Measurements from ENCODE around the gene BPI. TPM values are rescaled to one million over a fixed set of nuclear protein-coding genes. Genes with fewer than 3 reads are reported as not detected.

The BPI gene
- total and polyA plus RNA-seq, 3 donors from 2014 or later = 9.3 to 29.0 (median 17.5) TPM

GRCh38 chr20:38355161-38356012 is 51.4 kb downstream of the BPI start:
- Histone ChIP-seq H3K4me1 (peaks cover 12% of the 10 kb centered on the region), H3K27me3 (no peaks in the 10 kb centered on the region), H3K27ac (no peak overlapping the region), H3K36me3 (ENCODE audit: low read depth, missing control alignments) (no peaks in the 10 kb centered on the region), H3K9me3 (no peaks in the 10 kb centered on the region), H3K4me3 (no peak overlapping the region)
- intact Hi-C loops (cut with DNase I; ENCODE audit: low total_unique reads) = no loop called here
- no peak for DNase-seq
- TF ChIP-seq POLR2A (IDR thresholded peaks at IDR 0.05) (no peak), CTCF (IDR thresholded peaks at IDR 0.05) (no peak)
- WGBS, 2 donors = 81 to 85% methylated on average over 15 to 18 of the region's 18 CpGs

GRCh38 chr20:38357653-38358207 is 53.8 kb downstream of the BPI start:
- intact Hi-C loops (cut with DNase I; ENCODE audit: low total_unique reads) = no loop called here
- H3K27ac ChIP-seq = no peak overlapping the region
- TF ChIP-seq POLR2A (IDR thresholded peaks at IDR 0.05) (no peak), CTCF (IDR thresholded peaks at IDR 0.05) (no peak)

GRCh38 chr20:38358556-38358955 is 54.6 kb downstream of the BPI start:
- WGBS, 2 donors = 77 to 79% methylated on average over 7 of the region's 7 CpGs
- H3K4me3 ChIP-seq = no peak overlapping the region
- no peak overlapping the region for H3K27ac ChIP-seq
- DNase-seq = no peak
- no peaks in the 10 kb centered on the region for H3K36me3 ChIP-seq (ENCODE audit: low read depth, missing control alignments)
- no peaks in the 10 kb centered on the region for H3K4me1 ChIP-seq
- no peaks in the 10 kb centered on the region for H3K27me3 ChIP-seq
- intact Hi-C loops (cut with DNase I; ENCODE audit: low total_unique reads) = no loop called here
- no peaks in the 10 kb centered on the region for H3K9me3 ChIP-seq
- no peak for TF ChIP-seq POLR2A (IDR thresholded peaks at IDR 0.05)
- TF ChIP-seq CTCF (IDR thresholded peaks at IDR 0.05) = no peak

More at GRCh38 chr20:38357653-38358207, 53.8 kb downstream of the BPI start:
- Histone ChIP-seq H3K4me3 (no peak overlapping the region), H3K9me3 (no peaks in the 10 kb centered on the region), H3K36me3 (ENCODE audit: low read depth, missing control alignments) (no peaks in the 10 kb centered on the region), H3K27me3 (no peaks in the 10 kb centered on the region), H3K4me1 (no peaks in the 10 kb centered on the region)
- WGBS, 2 donors = 86 to 94% methylated on average over 7 of the region's 7 CpGs
- no peak for DNase-seq

- H3K9me3 ChIP-seq = no peaks in the 10 kb centered on the region
- no peaks in the 10 kb centered on the region for H3K27me3 ChIP-seq
- WGBS, 2 donors = 93 to 96% methylated on average over 8 of the region's 8 CpGs
- no peak for TF ChIP-seq CTCF (IDR thresholded peaks at IDR 0.05)
- TF ChIP-seq POLR2A (IDR thresholded peaks at IDR 0.05) = no peak
- intact Hi-C loops (cut with DNase I; ENCODE audit: low total_unique reads) = no loop called here
- DNase-seq = no peak
- no peak overlapping the region for H3K4me3 ChIP-seq
- H3K27ac ChIP-seq = no peak overlapping the region
- no peaks in the 10 kb centered on the region for H3K4me1 ChIP-seq
- no peaks in the 10 kb centered on the region for H3K36me3 ChIP-seq (ENCODE audit: low read depth, missing control alignments)
These were observed 59.2 kb downstream of the BPI start for GRCh38 chr20:38363004-38363747.
